ENCODE measurements around the gene LAPTM5.

DNA sequence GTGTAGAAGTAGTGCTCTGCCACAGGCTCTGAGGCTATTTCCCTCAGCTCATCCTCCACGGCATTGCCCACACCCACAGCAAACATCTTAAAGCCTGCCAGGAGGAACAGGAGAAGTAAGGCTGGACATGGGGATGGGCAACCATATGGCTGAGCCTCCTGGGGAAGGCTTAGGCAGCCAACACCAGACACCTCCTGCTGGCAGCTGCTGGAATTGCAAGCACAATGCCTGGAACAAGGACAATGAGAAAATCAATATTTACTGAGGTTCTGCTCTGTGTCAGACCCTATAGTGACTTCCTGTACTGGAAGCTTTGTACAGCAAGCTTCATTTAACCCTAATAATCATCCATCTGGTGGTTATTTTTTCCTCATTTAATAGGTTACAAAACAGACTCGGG is 42.4 kb downstream of the LAPTM5 start:
- TF ChIP-seq, protein P1, sequence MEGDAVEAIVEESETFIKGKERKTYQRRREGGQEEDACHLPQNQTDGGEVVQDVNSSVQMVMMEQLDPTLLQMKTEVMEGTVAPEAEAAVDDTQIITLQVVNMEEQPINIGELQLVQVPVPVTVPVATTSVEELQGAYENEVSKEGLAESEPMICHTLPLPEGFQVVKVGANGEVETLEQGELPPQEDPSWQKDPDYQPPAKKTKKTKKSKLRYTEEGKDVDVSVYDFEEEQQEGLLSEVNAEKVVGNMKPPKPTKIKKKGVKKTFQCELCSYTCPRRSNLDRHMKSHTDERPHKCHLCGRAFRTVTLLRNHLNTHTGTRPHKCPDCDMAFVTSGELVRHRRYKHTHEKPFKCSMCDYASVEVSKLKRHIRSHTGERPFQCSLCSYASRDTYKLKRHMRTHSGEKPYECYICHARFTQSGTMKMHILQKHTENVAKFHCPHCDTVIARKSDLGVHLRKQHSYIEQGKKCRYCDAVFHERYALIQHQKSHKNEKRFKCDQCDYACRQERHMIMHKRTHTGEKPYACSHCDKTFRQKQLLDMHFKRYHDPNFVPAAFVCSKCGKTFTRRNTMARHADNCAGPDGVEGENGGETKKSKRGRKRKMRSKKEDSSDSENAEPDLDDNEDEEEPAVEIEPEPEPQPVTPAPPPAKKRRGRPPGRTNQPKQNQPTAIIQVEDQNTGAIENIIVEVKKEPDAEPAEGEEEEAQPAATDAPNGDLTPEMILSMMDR (IDR thresholded peaks at IDR 0.05; ENCODE audit: insufficient read depth, low read depth, low read length), result peak; percentile 37
- no peak for TF ChIP-seq EZH2 (IDR thresholded peaks at IDR 0.05; ENCODE audit: insufficient read depth, low read length)
